ENCODE results near the gene FBXO40.

The FBXO40 gene

DNA sequence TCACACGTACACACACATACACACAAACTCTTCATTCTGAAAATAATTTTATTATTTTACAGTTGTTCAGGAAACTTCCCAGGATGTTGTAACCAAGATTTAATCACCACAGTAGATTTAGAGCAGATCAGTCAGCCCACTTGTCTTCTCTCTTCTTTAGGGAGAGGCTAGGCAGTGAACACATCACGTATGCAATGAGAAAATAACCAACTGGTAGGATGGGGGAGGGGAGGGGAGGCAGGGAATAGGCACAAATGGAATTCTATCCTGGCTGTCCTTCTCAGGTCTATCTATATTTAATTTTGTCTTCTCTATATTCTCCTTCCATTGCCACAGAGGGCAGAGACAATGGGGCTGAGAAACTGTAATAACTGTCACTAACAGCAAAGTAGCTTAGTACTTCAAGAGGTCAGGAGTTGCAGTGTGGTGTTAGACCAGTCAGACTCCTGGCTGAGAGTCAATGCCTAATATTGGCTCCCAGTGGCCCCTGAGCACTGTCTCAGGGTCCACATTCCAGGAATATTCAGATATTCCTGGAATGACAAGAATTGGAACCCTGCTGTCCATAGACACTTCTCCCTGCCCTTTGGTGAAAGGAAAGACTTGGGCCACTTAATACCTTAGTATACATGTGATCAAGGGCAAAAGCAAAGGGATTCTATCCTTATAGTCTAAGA is 70.1 kb downstream of the FBXO40 start:
- no peak for DNase-seq (ENCODE audit: low read depth in 2 of 2)

DNA sequence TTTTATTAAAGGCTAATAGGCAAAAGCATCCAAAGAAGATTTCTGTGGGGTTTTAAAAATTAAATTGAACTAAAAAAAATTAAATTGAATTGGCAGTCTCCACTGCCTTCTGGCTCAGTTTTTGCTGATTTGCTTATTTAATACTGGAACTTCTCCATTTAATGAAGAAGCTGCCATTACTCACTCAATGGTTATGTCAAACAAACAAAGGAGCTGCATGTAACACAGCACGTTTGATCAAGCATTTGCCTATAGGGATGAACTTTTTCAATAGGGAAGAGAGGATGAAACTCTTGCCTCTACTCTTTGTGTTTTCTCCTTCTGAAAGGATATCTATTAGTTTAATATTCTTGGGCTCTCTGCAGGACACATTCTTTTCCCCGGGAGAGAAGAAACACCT is 72.3 kb downstream of the FBXO40 start:
- DNase-seq (ENCODE audit: low read depth in 2 of 2), result no peak

DNA sequence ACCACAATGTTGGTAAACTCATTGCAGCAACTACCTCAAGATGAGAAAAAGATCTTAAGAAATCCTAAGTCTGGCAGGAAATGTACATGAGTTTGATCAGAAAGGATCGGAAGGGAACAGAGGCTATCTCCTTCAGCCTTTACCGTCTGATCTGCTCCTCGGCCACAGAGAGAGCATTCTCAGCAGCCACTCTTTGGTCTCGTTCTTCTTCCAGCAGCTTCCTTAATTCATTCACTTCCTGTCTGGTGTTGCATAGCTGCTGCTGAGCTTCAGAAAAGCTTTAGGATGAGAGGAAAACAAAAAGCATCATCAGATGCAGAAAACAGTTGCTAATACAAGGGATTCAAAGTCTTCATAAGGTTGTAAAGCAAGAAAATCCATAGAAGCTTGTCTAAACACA is 74.2 kb downstream of the FBXO40 start:
- no peak for DNase-seq (ENCODE audit: low read depth in 2 of 2)

DNA sequence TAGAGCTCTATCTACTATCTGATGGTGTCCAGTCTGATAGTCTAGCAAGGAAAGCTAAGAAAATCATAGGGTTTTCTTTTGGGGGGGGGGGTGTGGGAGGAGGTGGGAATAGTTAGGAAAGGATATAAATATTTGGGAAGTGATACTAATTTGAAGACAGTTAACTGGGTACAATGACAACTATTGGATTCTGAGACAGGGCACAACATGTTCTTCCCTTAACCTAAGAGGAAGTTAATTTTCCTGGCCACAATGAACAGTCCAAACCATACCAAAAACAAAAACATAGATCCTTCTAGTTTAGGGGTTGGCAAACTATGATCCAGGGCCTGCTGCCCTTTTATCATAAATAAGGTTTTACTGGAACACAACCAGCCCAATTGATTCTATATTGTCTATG is 77.5 kb downstream of the FBXO40 start:
- DNase-seq (ENCODE audit: low read depth in 2 of 2), result no peak

DNA sequence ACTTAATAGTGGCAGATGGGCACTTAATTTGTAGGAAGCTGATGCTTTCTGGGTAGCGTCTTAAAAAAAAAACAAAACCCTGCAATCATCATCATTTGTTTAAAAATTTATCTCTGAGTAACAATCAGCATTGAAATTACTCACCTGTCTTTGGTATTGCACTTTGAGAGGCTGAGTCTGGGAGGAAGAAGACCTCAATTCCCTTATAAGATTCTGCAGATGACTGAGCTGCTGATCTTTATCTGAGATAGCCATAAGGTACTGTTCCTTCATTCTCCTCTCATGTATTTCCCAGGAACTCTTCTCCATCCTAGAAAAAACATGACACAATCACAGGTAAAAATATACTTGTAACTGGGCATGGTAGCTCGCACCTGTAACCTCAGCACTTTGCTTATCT is 84.0 kb downstream of the FBXO40 start:
- no peak for DNase-seq (ENCODE audit: low read depth in 2 of 2)
